H1 (cell line): ENCODE results near the gene DDR2.

Experiments used
- CHD2 ChIP-seq: IDR thresholded peaks from 2 replicates; pipeline ENCODE4 v1.6.1; 2012; ENCODE audit warnings: low read length, improper control_type of control experiment
- EZH2 ChIP-seq: fragments of 200-600 bp; sonication (generic); IDR thresholded peaks from 2 replicates; pipeline ENCODE4 v1.7.1; 2012; ENCODE audit warnings: low read depth, mild to moderate bottlenecking, moderate library complexity, low read length, inconsistent platforms; ENCODE audit not compliant: severe bottlenecking
- MAFK ChIP-seq: IDR thresholded peaks from 2 replicates; pipeline ENCODE4 v1.6.1; 2012; ENCODE audit warnings: low read depth, mild to moderate bottlenecking, improper control_type of control experiment, low read length
- POLR2A ChIP-seq, 2 experiments: IDR thresholded peaks; 1 replicate in 1 of 2; 2 replicates in 1 of 2; pipeline ENCODE4 v1.6.1; 2011; ENCODE audit warnings: low read depth in 2 of 2, low read length in 2 of 2, mild to moderate bottlenecking in 2 of 2; ENCODE audit errors: control extremely low read depth in 1 of 2
- RFX5 ChIP-seq: IDR thresholded peaks from 2 replicates; pipeline ENCODE4 v1.6.1; 2011; ENCODE audit warnings: low read depth, low read length, improper control_type of control experiment, borderline replicate concordance
- SIX5 ChIP-seq: IDR thresholded peaks from 2 replicates; pipeline ENCODE4 v1.6.1; 2011; ENCODE audit warnings: mild to moderate bottlenecking, low read depth, low read length
- TF ChIP-seq, protein P1 (sequence below), 3 experiments: IDR thresholded peaks; 1 replicate in 2 of 3; 2 replicates in 1 of 3; pipeline versions ENCODE4 v1.5.1 to v1.6.1; 2011; ENCODE audit warnings: low read length in 3 of 3, mild to moderate bottlenecking in 3 of 3, inconsistent platforms in 2 of 3, low read depth in 1 of 3, moderate library complexity in 1 of 3; ENCODE audit not compliant: insufficient read depth in 1 of 3; ENCODE audit errors: control extremely low read depth in 1 of 3

GRCh38 chr1:162626094-162626493 is 6.2 kb upstream of the DDR2 start:
- TF ChIP-seq POLR2A (IDR thresholded peaks at IDR 0.05; ENCODE audit: control extremely low read depth in 1 of 2, low read depth in 2 of 2, low read length in 2 of 2) (no peak), SIX5 (no peak), EZH2 (no peak), MAFK (no peak), CHD2 (no peak), RFX5 (no peak)
- TF ChIP-seq, protein P1, sequence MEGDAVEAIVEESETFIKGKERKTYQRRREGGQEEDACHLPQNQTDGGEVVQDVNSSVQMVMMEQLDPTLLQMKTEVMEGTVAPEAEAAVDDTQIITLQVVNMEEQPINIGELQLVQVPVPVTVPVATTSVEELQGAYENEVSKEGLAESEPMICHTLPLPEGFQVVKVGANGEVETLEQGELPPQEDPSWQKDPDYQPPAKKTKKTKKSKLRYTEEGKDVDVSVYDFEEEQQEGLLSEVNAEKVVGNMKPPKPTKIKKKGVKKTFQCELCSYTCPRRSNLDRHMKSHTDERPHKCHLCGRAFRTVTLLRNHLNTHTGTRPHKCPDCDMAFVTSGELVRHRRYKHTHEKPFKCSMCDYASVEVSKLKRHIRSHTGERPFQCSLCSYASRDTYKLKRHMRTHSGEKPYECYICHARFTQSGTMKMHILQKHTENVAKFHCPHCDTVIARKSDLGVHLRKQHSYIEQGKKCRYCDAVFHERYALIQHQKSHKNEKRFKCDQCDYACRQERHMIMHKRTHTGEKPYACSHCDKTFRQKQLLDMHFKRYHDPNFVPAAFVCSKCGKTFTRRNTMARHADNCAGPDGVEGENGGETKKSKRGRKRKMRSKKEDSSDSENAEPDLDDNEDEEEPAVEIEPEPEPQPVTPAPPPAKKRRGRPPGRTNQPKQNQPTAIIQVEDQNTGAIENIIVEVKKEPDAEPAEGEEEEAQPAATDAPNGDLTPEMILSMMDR (IDR thresholded peaks at IDR 0.05; ENCODE audit: control extremely low read depth in 1 of 3, insufficient read depth in 1 of 3, low read depth in 1 of 3, low read length in 3 of 3), result no peak
